Measurements from ENCODE around the gene STK33. TPM values are rescaled to one million over a fixed set of nuclear protein-coding genes. Genes with fewer than 3 reads are reported as not detected.
"Not testable (repeated sequence)": the region's sequence is repeated elsewhere in the genome, so short reads cannot be mapped to it uniquely, and the experiment has no call there.

The STK33 gene
- polyA plus RNA-seq, 1 donor from 2014 or later: 13.9 TPM

DNA sequence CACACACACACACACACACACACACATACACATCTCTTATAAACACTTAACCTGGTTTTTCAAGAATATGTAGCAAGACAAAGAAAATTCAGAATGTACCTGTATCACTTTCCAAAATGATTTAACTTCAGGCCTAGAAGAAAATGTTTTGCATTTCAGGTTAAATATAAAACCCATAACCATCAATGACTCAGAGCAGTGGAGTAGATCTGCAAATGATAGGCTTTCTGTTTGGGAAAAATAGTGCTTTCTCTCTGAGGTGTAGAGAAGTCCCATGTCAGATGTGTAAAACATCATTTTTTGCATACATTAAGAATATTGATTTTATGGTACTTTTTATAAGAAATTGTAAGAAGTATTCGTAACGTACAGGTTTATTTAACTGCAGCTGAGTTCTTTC is 116.9 kb downstream of the STK33 start:
- TF ChIP-seq TAF1 (IDR thresholded peaks at IDR 0.05; ENCODE audit: low read depth) (no peak), MXI1 (conservative IDR thresholded peaks at IDR 0.05; ENCODE audit: poor library complexity, severe bottlenecking) (no peak), EZH2 (IDR thresholded peaks at IDR 0.05; ENCODE audit: borderline replicate concordance, insufficient read depth, low read length, poor library complexity, severe bottlenecking) (no peak)
- H3K27ac ChIP-seq (ENCODE audit: low read length): no peak overlapping the region
- H2AFZ ChIP-seq (ENCODE audit: low read depth, low read length): no peak overlapping the region
- no peaks in the 10 kb centered on the region for H3K9me3 ChIP-seq (ENCODE audit: low read length)
- H3K36me3 ChIP-seq (ENCODE audit: insufficient read depth, low read length): no peaks in the 10 kb centered on the region
- no peak overlapping the region for H3K4me3 ChIP-seq (ENCODE audit: low read length)
- no peak overlapping the region for H3K4me2 ChIP-seq (ENCODE audit: low read length)
- no peaks in the 10 kb centered on the region for H3K79me2 ChIP-seq (replicated peaks; ENCODE audit: insufficient read depth, low read length)
- H3K9ac ChIP-seq (ENCODE audit: low read length): no peak overlapping the region
- H4K20me1 ChIP-seq (ENCODE audit: insufficient read depth): no peaks in the 10 kb centered on the region
- no peaks in the 10 kb centered on the region for H3F3A ChIP-seq (ENCODE audit: insufficient read depth, low read length, poor library complexity, severe bottlenecking)
- H3K9me2 ChIP-seq (ENCODE audit: insufficient read depth, low read length): no peaks in the 10 kb centered on the region
- no peaks in the 10 kb centered on the region for H3K27me3 ChIP-seq (ENCODE audit: insufficient read depth, low read depth, low read length)

DNA sequence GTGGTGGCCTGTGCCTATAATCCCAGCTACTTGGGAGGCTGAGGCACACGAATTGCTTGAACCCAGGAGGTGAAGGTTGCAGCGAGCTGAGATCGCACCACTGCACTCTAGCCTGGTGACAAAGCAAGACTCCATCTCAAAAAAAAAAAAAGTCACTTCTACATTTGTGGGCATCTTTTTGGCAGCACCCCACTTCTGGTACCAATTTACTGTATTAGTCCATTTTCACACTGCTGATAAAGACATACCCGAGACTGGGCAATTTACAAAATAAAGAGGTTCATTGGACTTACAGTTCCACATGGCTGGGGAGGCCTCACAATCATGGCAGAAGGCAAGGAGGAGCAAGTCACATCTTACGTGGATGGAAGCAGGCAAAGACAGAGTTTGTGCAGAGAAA is 126.2 kb downstream of the STK33 start:
- H3K27me3 ChIP-seq (ENCODE audit: insufficient read depth, low read depth, low read length); H4K20me1 ChIP-seq (ENCODE audit: insufficient read depth); H3F3A ChIP-seq (ENCODE audit: insufficient read depth, low read length, poor library complexity, severe bottlenecking); H3K4me2 ChIP-seq (ENCODE audit: low read length); H3K9me3 ChIP-seq (ENCODE audit: low read length); H3K4me3 ChIP-seq (ENCODE audit: low read length); H2AFZ ChIP-seq (ENCODE audit: low read depth, low read length); H3K79me2 ChIP-seq (replicated peaks; ENCODE audit: insufficient read depth, low read length); H3K9me2 ChIP-seq (ENCODE audit: insufficient read depth, low read length); H3K27ac ChIP-seq (ENCODE audit: low read length); H3K36me3 ChIP-seq (ENCODE audit: insufficient read depth, low read length); H3K9ac ChIP-seq (ENCODE audit: low read length): not testable (repeated sequence)

DNA sequence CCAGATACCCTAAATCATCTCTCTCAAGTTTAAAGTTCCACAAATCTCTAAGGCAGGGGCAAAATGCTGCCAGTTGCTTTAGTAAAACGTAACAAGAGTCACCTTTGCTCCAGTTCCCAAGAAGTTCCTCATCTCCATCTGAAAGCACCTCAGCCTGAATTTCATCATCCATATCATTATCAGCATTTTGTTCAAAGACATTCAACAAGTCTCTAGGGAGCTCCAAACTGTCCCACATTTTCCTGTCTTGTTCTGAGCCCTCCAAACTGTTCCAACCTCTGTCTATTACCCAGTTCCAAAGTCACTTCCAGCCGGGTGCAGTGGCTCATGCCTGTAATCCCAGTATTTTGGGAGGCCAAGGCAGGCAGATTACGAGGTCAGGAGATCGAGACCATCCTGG is 126.7 kb downstream of the STK33 start:
- not testable (repeated sequence) for H3K9me2 ChIP-seq (ENCODE audit: insufficient read depth, low read length); H3K9ac ChIP-seq (ENCODE audit: low read length); H3K79me2 ChIP-seq (replicated peaks; ENCODE audit: insufficient read depth, low read length); H4K20me1 ChIP-seq (ENCODE audit: insufficient read depth); H2AFZ ChIP-seq (ENCODE audit: low read depth, low read length); H3K4me2 ChIP-seq (ENCODE audit: low read length); H3K36me3 ChIP-seq (ENCODE audit: insufficient read depth, low read length); H3K27me3 ChIP-seq (ENCODE audit: insufficient read depth, low read depth, low read length); H3K9me3 ChIP-seq (ENCODE audit: low read length); H3K27ac ChIP-seq (ENCODE audit: low read length); H3F3A ChIP-seq (ENCODE audit: insufficient read depth, low read length, poor library complexity, severe bottlenecking); H3K4me3 ChIP-seq (ENCODE audit: low read length)

DNA sequence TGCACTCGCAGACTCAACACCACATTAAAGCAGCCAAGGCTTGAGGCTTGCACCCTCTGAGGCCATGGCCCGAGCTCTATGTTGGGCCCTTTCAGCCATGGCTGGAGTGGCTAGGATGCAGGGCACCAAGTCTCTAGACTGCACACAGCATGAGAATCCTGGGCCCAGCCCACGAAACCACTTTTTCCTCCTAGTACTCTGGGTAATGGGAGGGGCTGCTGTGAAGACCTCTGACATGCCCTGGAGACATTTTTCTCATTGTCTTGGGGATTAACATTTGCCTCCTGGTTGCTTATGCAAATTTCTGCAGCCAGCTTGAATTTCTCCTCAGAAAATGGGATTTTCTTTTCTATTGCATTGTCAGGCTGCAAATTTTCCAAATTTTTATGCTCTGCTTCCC is 127.1 kb downstream of the STK33 start:
- H3K9me3 ChIP-seq (ENCODE audit: low read length); H3K4me2 ChIP-seq (ENCODE audit: low read length); H3K27me3 ChIP-seq (ENCODE audit: insufficient read depth, low read depth, low read length); H3K9ac ChIP-seq (ENCODE audit: low read length); H3K4me3 ChIP-seq (ENCODE audit: low read length); H3F3A ChIP-seq (ENCODE audit: insufficient read depth, low read length, poor library complexity, severe bottlenecking); H3K9me2 ChIP-seq (ENCODE audit: insufficient read depth, low read length); H2AFZ ChIP-seq (ENCODE audit: low read depth, low read length); H4K20me1 ChIP-seq (ENCODE audit: insufficient read depth); H3K79me2 ChIP-seq (replicated peaks; ENCODE audit: insufficient read depth, low read length); H3K36me3 ChIP-seq (ENCODE audit: insufficient read depth, low read length); H3K27ac ChIP-seq (ENCODE audit: low read length): not testable (repeated sequence)

DNA sequence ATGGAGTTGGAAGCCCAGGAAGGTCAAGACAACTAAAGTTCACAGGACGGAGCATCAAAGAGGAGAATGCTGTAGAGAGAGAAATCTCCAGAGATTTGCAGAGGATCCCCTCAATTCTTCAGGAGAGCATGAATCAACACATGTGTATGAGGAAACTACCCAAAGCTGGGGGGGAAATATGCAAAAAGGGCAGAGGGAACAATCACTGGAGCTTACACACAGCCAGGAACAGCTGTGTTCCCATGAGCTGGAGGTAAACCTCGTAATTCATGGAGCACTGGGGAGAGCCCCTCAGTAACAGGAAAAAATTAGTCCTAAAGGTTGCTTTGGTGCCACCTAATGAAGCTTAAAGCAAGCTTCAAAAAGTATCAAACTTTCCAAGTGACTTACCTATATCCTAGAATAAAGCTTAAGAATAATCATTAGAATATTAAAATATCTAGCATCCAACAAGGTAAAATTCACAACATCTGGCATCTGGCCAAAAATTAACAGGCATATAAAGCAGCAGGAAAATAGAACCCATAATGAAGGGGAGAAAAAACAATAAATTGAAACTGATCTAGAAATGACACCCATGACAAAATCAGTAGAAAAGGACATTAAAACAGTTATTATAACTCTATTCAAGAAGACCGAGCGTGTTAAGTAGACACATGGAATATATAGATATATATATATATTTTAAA is 134.2 kb downstream of the STK33 start:
- TF ChIP-seq MXI1 (conservative IDR thresholded peaks at IDR 0.05; ENCODE audit: poor library complexity, severe bottlenecking) (no peak), RAD21 (conservative IDR thresholded peaks at IDR 0.05) (no peak), POLR2AphosphoS5 (IDR thresholded peaks at IDR 0.05) (no peak), EP300 (conservative IDR thresholded peaks at IDR 0.05; ENCODE audit: poor library complexity, severe bottlenecking) (no peak), SMC3 (conservative IDR thresholded peaks at IDR 0.05; ENCODE audit: poor library complexity) (no peak), EZH2 (IDR thresholded peaks at IDR 0.05; ENCODE audit: borderline replicate concordance, insufficient read depth, low read length, poor library complexity, severe bottlenecking) (no peak), TAF1 (IDR thresholded peaks at IDR 0.05; ENCODE audit: low read depth) (no peak)
- TF ChIP-seq, protein P1, sequence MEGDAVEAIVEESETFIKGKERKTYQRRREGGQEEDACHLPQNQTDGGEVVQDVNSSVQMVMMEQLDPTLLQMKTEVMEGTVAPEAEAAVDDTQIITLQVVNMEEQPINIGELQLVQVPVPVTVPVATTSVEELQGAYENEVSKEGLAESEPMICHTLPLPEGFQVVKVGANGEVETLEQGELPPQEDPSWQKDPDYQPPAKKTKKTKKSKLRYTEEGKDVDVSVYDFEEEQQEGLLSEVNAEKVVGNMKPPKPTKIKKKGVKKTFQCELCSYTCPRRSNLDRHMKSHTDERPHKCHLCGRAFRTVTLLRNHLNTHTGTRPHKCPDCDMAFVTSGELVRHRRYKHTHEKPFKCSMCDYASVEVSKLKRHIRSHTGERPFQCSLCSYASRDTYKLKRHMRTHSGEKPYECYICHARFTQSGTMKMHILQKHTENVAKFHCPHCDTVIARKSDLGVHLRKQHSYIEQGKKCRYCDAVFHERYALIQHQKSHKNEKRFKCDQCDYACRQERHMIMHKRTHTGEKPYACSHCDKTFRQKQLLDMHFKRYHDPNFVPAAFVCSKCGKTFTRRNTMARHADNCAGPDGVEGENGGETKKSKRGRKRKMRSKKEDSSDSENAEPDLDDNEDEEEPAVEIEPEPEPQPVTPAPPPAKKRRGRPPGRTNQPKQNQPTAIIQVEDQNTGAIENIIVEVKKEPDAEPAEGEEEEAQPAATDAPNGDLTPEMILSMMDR (IDR thresholded peaks at IDR 0.05; ENCODE audit: poor library complexity, severe bottlenecking): no peak
- TF ChIP-seq, protein P2, sequence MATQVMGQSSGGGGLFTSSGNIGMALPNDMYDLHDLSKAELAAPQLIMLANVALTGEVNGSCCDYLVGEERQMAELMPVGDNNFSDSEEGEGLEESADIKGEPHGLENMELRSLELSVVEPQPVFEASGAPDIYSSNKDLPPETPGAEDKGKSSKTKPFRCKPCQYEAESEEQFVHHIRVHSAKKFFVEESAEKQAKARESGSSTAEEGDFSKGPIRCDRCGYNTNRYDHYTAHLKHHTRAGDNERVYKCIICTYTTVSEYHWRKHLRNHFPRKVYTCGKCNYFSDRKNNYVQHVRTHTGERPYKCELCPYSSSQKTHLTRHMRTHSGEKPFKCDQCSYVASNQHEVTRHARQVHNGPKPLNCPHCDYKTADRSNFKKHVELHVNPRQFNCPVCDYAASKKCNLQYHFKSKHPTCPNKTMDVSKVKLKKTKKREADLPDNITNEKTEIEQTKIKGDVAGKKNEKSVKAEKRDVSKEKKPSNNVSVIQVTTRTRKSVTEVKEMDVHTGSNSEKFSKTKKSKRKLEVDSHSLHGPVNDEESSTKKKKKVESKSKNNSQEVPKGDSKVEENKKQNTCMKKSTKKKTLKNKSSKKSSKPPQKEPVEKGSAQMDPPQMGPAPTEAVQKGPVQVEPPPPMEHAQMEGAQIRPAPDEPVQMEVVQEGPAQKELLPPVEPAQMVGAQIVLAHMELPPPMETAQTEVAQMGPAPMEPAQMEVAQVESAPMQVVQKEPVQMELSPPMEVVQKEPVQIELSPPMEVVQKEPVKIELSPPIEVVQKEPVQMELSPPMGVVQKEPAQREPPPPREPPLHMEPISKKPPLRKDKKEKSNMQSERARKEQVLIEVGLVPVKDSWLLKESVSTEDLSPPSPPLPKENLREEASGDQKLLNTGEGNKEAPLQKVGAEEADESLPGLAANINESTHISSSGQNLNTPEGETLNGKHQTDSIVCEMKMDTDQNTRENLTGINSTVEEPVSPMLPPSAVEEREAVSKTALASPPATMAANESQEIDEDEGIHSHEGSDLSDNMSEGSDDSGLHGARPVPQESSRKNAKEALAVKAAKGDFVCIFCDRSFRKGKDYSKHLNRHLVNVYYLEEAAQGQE (IDR thresholded peaks at IDR 0.05; ENCODE audit: borderline replicate concordance): no peak
- Histone ChIP-seq H3K4me3 (ENCODE audit: low read length) (no peak overlapping the region), H3F3A (ENCODE audit: insufficient read depth, low read length, poor library complexity, severe bottlenecking) (no peaks in the 10 kb centered on the region)

More for the DNA sequence above, 134.2 kb downstream of the STK33 start:
- Histone ChIP-seq H3K36me3 (ENCODE audit: insufficient read depth, low read length) (no peaks in the 10 kb centered on the region), H3K27ac (ENCODE audit: low read length) (no peak overlapping the region), H3K9me3 (ENCODE audit: low read length) (no peaks in the 10 kb centered on the region), H3K4me2 (ENCODE audit: low read length) (no peak overlapping the region), H3K9me2 (ENCODE audit: insufficient read depth, low read length) (no peaks in the 10 kb centered on the region), H3K79me2 (replicated peaks; ENCODE audit: insufficient read depth, low read length) (no peaks in the 10 kb centered on the region), H3K9ac (ENCODE audit: low read length) (no peak overlapping the region), H2AFZ (ENCODE audit: low read depth, low read length) (no peak overlapping the region), H3K27me3 (ENCODE audit: insufficient read depth, low read depth, low read length) (no peaks in the 10 kb centered on the region), H4K20me1 (ENCODE audit: insufficient read depth) (no peaks in the 10 kb centered on the region)

Measured in neural cell (in vitro differentiated cells).